Keratinocyte (primary cell): ENCODE measurements around the gene SLC40A1. TPM values are rescaled to one million over a fixed set of nuclear protein-coding genes. Genes with fewer than 3 reads are reported as not detected.

ENCODE experiments used
- DNase-seq: peaks from one replicate; pipeline ENCODE4 v3.0.0-alpha.2; 2011; ENCODE audit warnings: low read depth, missing footprints, low spot score
- FAIRE-seq: peaks from 2 replicates; lab custom pipeline; 2011; peaks lifted over from hg19 to GRCh38; lab: Jason Lieb, UNC
- H2AFZ ChIP-seq: 2 replicates; pipeline ENCODE4 v1.6.0; 2012; ENCODE audit warnings: low read length, control low read depth, inconsistent platforms; ENCODE audit not compliant: control insufficient read depth
- H3K27ac ChIP-seq: 2 replicates; pipeline ENCODE4 v1.5.1; 2011; ENCODE audit warnings: low read length; ENCODE audit not compliant: control insufficient read depth, insufficient read depth
- H3K27me3 ChIP-seq: 3 replicates; pipeline ENCODE4 v1.6.0; 2011; ENCODE audit warnings: low read length; ENCODE audit not compliant: control insufficient read depth, insufficient read depth; ENCODE audit errors: extremely low read depth
- H3K36me3 ChIP-seq, 2 experiments: 2 replicates in 1 of 2; 3 replicates in 1 of 2; pipeline ENCODE4 v1.5.1; 2011; ENCODE audit warnings: low read length in 2 of 2, mild to moderate bottlenecking in 1 of 2; ENCODE audit not compliant: control insufficient read depth in 2 of 2, insufficient read depth in 2 of 2; ENCODE audit errors: extremely low read depth in 1 of 2
- H3K4me1 ChIP-seq: 3 replicates; pipeline ENCODE4 v1.5.1; 2011; ENCODE audit warnings: low read length; ENCODE audit not compliant: control insufficient read depth, insufficient read depth; ENCODE audit errors: extremely low read depth
- H3K4me2 ChIP-seq: 3 replicates; pipeline ENCODE4 v1.6.0; 2011; ENCODE audit warnings: low read depth, low read length; ENCODE audit not compliant: control insufficient read depth, insufficient read depth; ENCODE audit errors: extremely low read depth
- H3K4me3 ChIP-seq, 3 experiments: fragments of 200-600 bp in 1 of 3; sonication (generic) in 1 of 3; 2 replicates in 2 of 3; 3 replicates in 1 of 3; pipeline ENCODE4 v1.5.1; 2011 to 2016; ENCODE audit warnings: low read length in 3 of 3, mild to moderate bottlenecking in 3 of 3, control low read depth in 2 of 3, inconsistent platforms in 1 of 3, low read depth in 1 of 3, mixed read lengths in 1 of 3, mixed run types in 1 of 3, moderate library complexity in 1 of 3; ENCODE audit not compliant: control insufficient read depth in 2 of 3, insufficient read depth in 2 of 3; ENCODE audit errors: extremely low read depth in 1 of 3
- H3K79me2 ChIP-seq: 2 replicates; pipeline ENCODE4 v1.6.0; 2012; ENCODE audit warnings: low read length; ENCODE audit not compliant: control insufficient read depth, insufficient read depth
- H3K9ac ChIP-seq: 3 replicates; pipeline ENCODE4 v1.6.0; 2011; ENCODE audit warnings: low read length; ENCODE audit not compliant: control insufficient read depth, insufficient read depth; ENCODE audit errors: extremely low read depth
- H3K9me1 ChIP-seq: 3 replicates; pipeline ENCODE4 v1.6.0; 2011; ENCODE audit warnings: low read length; ENCODE audit not compliant: control insufficient read depth, insufficient read depth; ENCODE audit errors: extremely low read depth
- H3K9me3 ChIP-seq: 2 replicates; pipeline ENCODE4 v1.5.1; 2012; ENCODE audit warnings: low read depth, low read length; ENCODE audit not compliant: control insufficient read depth
- H4K20me1 ChIP-seq: 3 replicates; pipeline ENCODE4 v1.6.0; 2011; ENCODE audit warnings: low read length; ENCODE audit not compliant: control insufficient read depth, insufficient read depth; ENCODE audit errors: extremely low read depth
- CTCF ChIP-seq, 3 experiments: IDR thresholded peaks in 1 of 3; conservative IDR thresholded peaks in 1 of 3; optimal IDR thresholded peaks in 1 of 3; 2 replicates in 2 of 3; 3 replicates in 1 of 3; pipeline versions ENCODE3 to v1.5.1; 2011; ENCODE audit warnings: low read length in 3 of 3, mild to moderate bottlenecking in 3 of 3, moderate library complexity in 2 of 3, control low read depth in 1 of 3, inconsistent platforms in 1 of 3; ENCODE audit not compliant: insufficient read depth in 2 of 3; ENCODE audit errors: extremely low read depth in 1 of 3
- EZH2 ChIP-seq: IDR thresholded peaks from one replicate; pipeline ENCODE4 v1.6.1; 2012; ENCODE audit warnings: inconsistent platforms, mild to moderate bottlenecking, low read length, moderate library complexity
- dilution Hi-C: fragments of 300-500 bp; cut with MboI; formaldehyde crosslinking; loops from one replicate; pipeline ENCODE4 v1.7.0; 2020; ENCODE audit warnings: low sequenced_read_pairs; ENCODE audit not compliant: extremely low pct_ligation_motif_present
- polyA minus RNA-seq, 3 experiments: library from RNA; depleted of rRNA, polyadenylated mRNA; stranded (reverse); fragments of >200 nt; gene quantifications; 1 replicate in 1 of 3; 2 replicates in 1 of 3; 3 replicates in 1 of 3; pipeline ENCODE4 v1.2.3, GENCODE V29; 2011
- polyA plus RNA-seq, 5 experiments: library from polyadenylated mRNA; depleted of rRNA in 3 of 5; stranded (reverse) in 3 of 5; stranded (forward) in 1 of 5; unstranded in 1 of 5; fragments of >200 nt; gene quantifications; 1 replicate in 1 of 5; 2 replicates in 3 of 5; 3 replicates in 1 of 5; pipeline versions ENCODE4 v1.2.1 to v1.2.3, GENCODE V29; 2011 to 2012; ENCODE audit warnings: missing spikeins in 2 of 5, low read depth in 1 of 5, low replicate concordance in 1 of 5

Gene SLC40A1
- 0.02 to 0.18 TPM (median 0.09 TPM) in 3 replicates for polyA plus RNA-seq
- polyA plus RNA-seq (2011; ENCODE audit: low read depth): 0.85 TPM
- polyA plus RNA-seq (2011; cell fraction: cytosol; rRNA removed): 0.09 and 0.22 TPM in 2 replicates
- polyA plus RNA-seq (2011; cell fraction: nucleus; rRNA removed): 0.13 and 0.19 TPM in 2 replicates
- polyA plus RNA-seq (2012; ENCODE audit: low replicate concordance): 0.11 and 1.0 TPM in 2 replicates
- polyA minus RNA-seq: 0.13 to 0.36 TPM in 2 of 3 replicates, not detected in the other
- not detected for polyA minus RNA-seq (2011; cell fraction: cytosol; rRNA and poly(A)+ RNA removed)
- not detected in 2 replicates for polyA minus RNA-seq (2011; cell fraction: nucleus; rRNA and poly(A)+ RNA removed)

GRCh38 chr2:189580658-189581353 lies at the start of gene SLC40A1:
Gene SLC40A1, minus strand, starts transcription at chr2:189580786. Its CDS starts 326 bp downstream, at chr2:189580460.
- Histone ChIP-seq H3K4me3 (peak within 1 kb of the TSS; percentile 31 to 61 (median 60)), H4K20me1 (no peaks in the 10 kb centered on the region), H3K79me2 (no peaks in the 10 kb centered on the region), H3K27me3 (peaks cover 36% of the 10 kb centered on the region), H3K4me1 (peaks cover 5% of the 10 kb centered on the region), H2AFZ (peak within 1 kb of the TSS; percentile 17), H3K9me3 (no peaks in the 10 kb centered on the region), H3K4me2 (peak within 1 kb of the TSS; percentile 90), H3K9me1 (no peaks in the 10 kb centered on the region), H3K36me3 (no peaks in the 10 kb centered on the region), H3K27ac (no peak within 1 kb of the TSS), H3K9ac (no peak within 1 kb of the TSS)
- FAIRE-seq: no peak
- no peak for TF ChIP-seq EZH2
- no peak for TF ChIP-seq CTCF (optimal IDR thresholded peaks at IDR 0.05 in 1 of 3, IDR thresholded peaks at IDR 0.05 in 1 of 3, conservative IDR thresholded peaks at IDR 0.05 in 1 of 3; ENCODE audit: extremely low read depth in 1 of 3, insufficient read depth in 2 of 3, low read length in 3 of 3)
- no peak for DNase-seq
- dilution Hi-C loops: no loop called here

GRCh38 chr2:189629531-189630453 lies 49.2 kb upstream of the SLC40A1 start:
- H3K36me3 ChIP-seq: no peaks in the 10 kb centered on the region
- FAIRE-seq: no peak
- dilution Hi-C loops: loop anchor here (25.0 kb wide), 1 partner anchor 167 kb away; no protein-coding TSS in a partner anchor

More at GRCh38 chr2:189629531-189630453, 49.2 kb upstream of the SLC40A1 start:
- H3K4me3 ChIP-seq: no peak overlapping the region
- H4K20me1 ChIP-seq: no peaks in the 10 kb centered on the region
- no peaks in the 10 kb centered on the region for H3K9me3 ChIP-seq
- no peak for DNase-seq
- no peaks in the 10 kb centered on the region for H3K4me1 ChIP-seq
- H3K9ac ChIP-seq: no peak overlapping the region
- H3K27ac ChIP-seq: no peak overlapping the region
- no peaks in the 10 kb centered on the region for H3K9me1 ChIP-seq
- no peak overlapping the region for H2AFZ ChIP-seq
- no peak overlapping the region for H3K4me2 ChIP-seq
- no peaks in the 10 kb centered on the region for H3K27me3 ChIP-seq
- no peaks in the 10 kb centered on the region for H3K79me2 ChIP-seq
- no peak for TF ChIP-seq EZH2
- no peak for TF ChIP-seq CTCF (optimal IDR thresholded peaks at IDR 0.05 in 1 of 3, IDR thresholded peaks at IDR 0.05 in 1 of 3, conservative IDR thresholded peaks at IDR 0.05 in 1 of 3; ENCODE audit: extremely low read depth in 1 of 3, insufficient read depth in 2 of 3, low read length in 3 of 3)
